GM03348 (cell line): ENCODE results near the gene AMN.
A peak's percentile ranks its signal among the peaks of the same experiment; 100 is the strongest.
"Not testable (repeated sequence)": the region's sequence is repeated elsewhere in the genome, so short reads cannot be mapped to it uniquely, and the experiment has no call there.

Source experiments
- DNase-seq: peaks from one replicate; pipeline ENCODE4 v3.0.0; 2012; ENCODE audit warnings: low spot score

Gene AMN

GRCh38 chr14:102911991-102912761 lies 10.3 kb upstream of the AMN start:
- DNase-seq, result no peak

GRCh38 chr14:102913341-102914211 lies 8.9 kb upstream of the AMN start:
- no peak for DNase-seq

GRCh38 chr14:102914474-102915291 lies 7.8 kb upstream of the AMN start:
- DNase-seq, result no peak

GRCh38 chr14:102915292-102916110 lies 7.0 kb upstream of the AMN start:
- DNase-seq, result no peak

- DNase-seq, result no peak
Observed at GRCh38 chr14:102916347-102917055, 6.0 kb upstream of the AMN start.

GRCh38 chr14:102917056-102917385 lies 5.4 kb upstream of the AMN start:
- no peak for DNase-seq

GRCh38 chr14:102917469-102918211 lies 4.8 kb upstream of the AMN start:
- DNase-seq, result peak; percentile 86

GRCh38 chr14:102918438-102918837 lies 4.0 kb upstream of the AMN start:
- DNase-seq, result no peak

GRCh38 chr14:102920273-102920997 lies 2.0 kb upstream of the AMN start:
- DNase-seq, result no peak

GRCh38 chr14:102920998-102921304 lies 1.5 kb upstream of the AMN start:
- no peak for DNase-seq

GRCh38 chr14:102923201-102923924 lies 900 bp downstream of the AMN start:
- no peak for DNase-seq

GRCh38 chr14:102923925-102924486 lies 1.5 kb downstream of the AMN start:
- no peak for DNase-seq

GRCh38 chr14:102924632-102925588 lies 2.4 kb downstream of the AMN start:
- DNase-seq, result no peak

GRCh38 chr14:102925646-102926045 lies 3.2 kb downstream of the AMN start:
- DNase-seq, result no peak

GRCh38 chr14:102926104-102926503 lies 3.6 kb downstream of the AMN start:
- DNase-seq, result no peak

GRCh38 chr14:102926840-102927239 lies 4.4 kb downstream of the AMN start:
- not testable (repeated sequence) for DNase-seq

GRCh38 chr14:102927346-102927877 lies 4.9 kb downstream of the AMN start:
- no peak for DNase-seq
